PC-9 (cell line): Measurements from ENCODE around the gene BCR. TPM values are rescaled to one million over a fixed set of nuclear protein-coding genes. Genes with fewer than 3 reads are reported as not detected.

ENCODE experiments used
- BruUV-seq: library from RNA; stranded (reverse); fragments of 400-500 nt; replicated peaks from 2 replicates; lab custom pipeline; 2021; lab: Mats Ljungman, UMichigan
- CTCF ChIA-PET: fragments of 300-600 bp; sonication (Branson Sonifier 250); formaldehyde crosslinking; loops from one replicate; lab custom pipeline; 2022; ENCODE audit warnings: antibody characterized with exemption; lab: Charles Lee
- POLR2A ChIA-PET: fragments of 300-600 bp; sonication (Branson Sonifier 250); formaldehyde crosslinking; loops from one replicate; lab custom pipeline; 2022; ENCODE audit warnings: antibody characterized with exemption; ENCODE audit not compliant: unreplicated experiment; lab: Charles Lee
- DNase-seq, 2 experiments: peaks; one replicate each; pipeline versions ENCODE4 v3.0.0 to v3.0.0-alpha.2; 2015 to 2022; ENCODE audit warnings: mixed read lengths in 1 of 2
- H2AFZ ChIP-seq: fragments of 200-600 bp; sonication (generic); 2 replicates; pipeline ENCODE4 v1.8.1; 2017; ENCODE audit warnings: antibody characterized with exemption
- H3F3A ChIP-seq: fragments of 200-600 bp; sonication (generic); 2 replicates; pipeline ENCODE4 v1.8.1; 2017; ENCODE audit warnings: antibody characterized with exemption, mild to moderate bottlenecking, low read depth; ENCODE audit not compliant: insufficient read depth
- H3K27ac ChIP-seq: fragments of 200-600 bp; sonication (generic); 2 replicates; pipeline ENCODE4 v1.6.1; 2016; ENCODE audit warnings: mixed run types
- H3K27me3 ChIP-seq: fragments of 200-600 bp; sonication (generic); 2 replicates; pipeline ENCODE4 v1.6.1; 2016; ENCODE audit warnings: low read depth, mixed run types; ENCODE audit not compliant: insufficient read depth
- H3K36me3 ChIP-seq: fragments of 200-600 bp; sonication (generic); 2 replicates; pipeline ENCODE4 v1.6.1; 2016; ENCODE audit warnings: low read depth, mixed run types
- H3K4me1 ChIP-seq: fragments of 200-600 bp; sonication (generic); replicated peaks from 2 replicates; pipeline ENCODE4 v1.6.1; 2016; ENCODE audit warnings: mixed run types; ENCODE audit not compliant: insufficient read depth
- H3K4me2 ChIP-seq: fragments of 200-600 bp; sonication (generic); 2 replicates; pipeline ENCODE4 v1.6.1; 2017; ENCODE audit warnings: mixed run types
- H3K4me3 ChIP-seq: fragments of 200-600 bp; sonication (generic); 2 replicates; pipeline ENCODE4 v1.6.1; 2016; ENCODE audit warnings: mixed run types
- H3K79me2 ChIP-seq: fragments of 200-600 bp; sonication (generic); 2 replicates; pipeline ENCODE4 v1.6.1; 2017; ENCODE audit warnings: low read depth, mixed run types
- H3K9me2 ChIP-seq: fragments of 200-600 bp; sonication (generic); 2 replicates; pipeline ENCODE4 v1.8.1; 2017; ENCODE audit warnings: mild to moderate bottlenecking; ENCODE audit not compliant: insufficient read depth
- H3K9me3 ChIP-seq: fragments of 200-600 bp; sonication (generic); 2 replicates; pipeline ENCODE4 v1.8.1; 2016; ENCODE audit warnings: low read depth; ENCODE audit not compliant: insufficient read depth
- H4K20me1 ChIP-seq: fragments of 200-600 bp; sonication (generic); 2 replicates; pipeline ENCODE4 v1.8.1; 2017; ENCODE audit not compliant: insufficient read depth
- CTCF ChIP-seq: fragments of 200-600 bp; sonication (generic); conservative IDR thresholded peaks from 2 replicates; pipeline ENCODE4 v1.6.1; 2017; ENCODE audit warnings: mixed run types, antibody characterized with exemption, mild to moderate bottlenecking, moderate library complexity
- EZH2 ChIP-seq: fragments of 200-600 bp; sonication (generic); IDR thresholded peaks from 2 replicates; pipeline ENCODE4 v1.8.0; 2017; ENCODE audit warnings: antibody characterized with exemption, low read depth
- intact Hi-C: fragments of 100-400 bp; cut with micrococcal nuclease; formaldehyde crosslinking; loops from one replicate; pipeline ENCODE4 v1.10.0; 2022; ENCODE audit not compliant: unreplicated experiment
- total RNA-seq: library from RNA; stranded (reverse); gene quantifications from 2 replicates; pipeline ENCODE4 v1.2.3, GENCODE V29; 2021

BCR gene
- total RNA-seq, 1 experiment from 2014 or later = 47.8 TPM

GRCh38 chr22:23206915-23207314 lies 26.6 kb downstream of the BCR start:
- ChIA-PET POLR2A (no interaction called here), CTCF (no interaction called here)
- H3K9me2 ChIP-seq = no peaks in the 10 kb centered on the region
- H3K9me3 ChIP-seq = no peaks in the 10 kb centered on the region
- 0 out of 2 replicates have a peak, but pooled peaks cover 6% of the 10 kb centered on the region for H3F3A ChIP-seq
- TF ChIP-seq EZH2 (no peak), CTCF (no peak)
- no peak overlapping the region for H3K27ac ChIP-seq
- DNase-seq = no peak
- H3K4me3 ChIP-seq = no peak overlapping the region
- no peaks in the 10 kb centered on the region for H3K36me3 ChIP-seq
- H3K27me3 ChIP-seq = no peaks in the 10 kb centered on the region
- H3K4me1 ChIP-seq = peaks cover 13% of the 10 kb centered on the region; the same call in 1 of the 2 replicates
- peaks cover 79% of the 10 kb centered on the region for H3K79me2 ChIP-seq
- no peak overlapping the region for H2AFZ ChIP-seq
- no peak overlapping the region for H3K4me2 ChIP-seq
- BruUV-seq = no TSS peak
- H4K20me1 ChIP-seq = peaks cover 27% of the 10 kb centered on the region
- intact Hi-C loops = no loop called here

GRCh38 chr22:23207729-23208393 lies 27.6 kb downstream of the BCR start:
- 0 out of 2 replicates have a peak, but pooled peaks cover 6% of the 10 kb centered on the region for H3F3A ChIP-seq
- H3K4me2 ChIP-seq = no peak overlapping the region
- no peak overlapping the region for H3K27ac ChIP-seq
- H3K4me3 ChIP-seq = no peak overlapping the region
- TF ChIP-seq EZH2 = no peak
- TF ChIP-seq CTCF = no peak
- H3K9me3 ChIP-seq = no peaks in the 10 kb centered on the region
- H3K36me3 ChIP-seq = no peaks in the 10 kb centered on the region
- no peaks in the 10 kb centered on the region for H3K27me3 ChIP-seq
- H3K79me2 ChIP-seq = peaks cover 79% of the 10 kb centered on the region
- BruUV-seq = no TSS peak
- intact Hi-C loops = no loop called here
- H4K20me1 ChIP-seq = peaks cover 27% of the 10 kb centered on the region
- no peaks in the 10 kb centered on the region for H3K9me2 ChIP-seq
- ChIA-PET CTCF (no interaction called here), POLR2A (no interaction called here)
- no peak for DNase-seq
- H2AFZ ChIP-seq = no peak overlapping the region
- peaks cover 13% of the 10 kb centered on the region; the same call in 1 of the 2 replicates for H3K4me1 ChIP-seq

GRCh38 chr22:23210428-23211170 lies 30.3 kb downstream of the BCR start:
- H3K79me2 ChIP-seq = peaks cover 83% of the 10 kb centered on the region
- peaks cover 10% of the 10 kb centered on the region for H3K4me1 ChIP-seq
- ChIA-PET CTCF (no interaction called here), POLR2A (no interaction called here)
- H3K27ac ChIP-seq = no peak overlapping the region
- H2AFZ ChIP-seq = no peak overlapping the region
- no peak overlapping the region for H3K4me3 ChIP-seq
- no peak for DNase-seq
- no TSS peak for BruUV-seq
- intact Hi-C loops = no loop called here
- TF ChIP-seq CTCF (no peak), EZH2 (no peak)
- H3K36me3 ChIP-seq = no peaks in the 10 kb centered on the region
- peaks cover 10% of the 10 kb centered on the region; the same call in 1 of the 2 replicates for H3F3A ChIP-seq
- H3K4me2 ChIP-seq = no peak overlapping the region
- H3K27me3 ChIP-seq = no peaks in the 10 kb centered on the region
- no peaks in the 10 kb centered on the region for H3K9me2 ChIP-seq
- no peaks in the 10 kb centered on the region for H3K9me3 ChIP-seq
- peaks cover 22% of the 10 kb centered on the region for H4K20me1 ChIP-seq
